ENCODE results near the gene APBB1IP. TPM values are rescaled to one million over a fixed set of nuclear protein-coding genes. Genes with fewer than 3 reads are reported as not detected.
"Not testable (repeated sequence)": the region's sequence is repeated elsewhere in the genome, so short reads cannot be mapped to it uniquely, and the experiment has no call there.

APBB1IP gene
- total RNA-seq, 1 experiment from 2014 or later: not detected

DNA sequence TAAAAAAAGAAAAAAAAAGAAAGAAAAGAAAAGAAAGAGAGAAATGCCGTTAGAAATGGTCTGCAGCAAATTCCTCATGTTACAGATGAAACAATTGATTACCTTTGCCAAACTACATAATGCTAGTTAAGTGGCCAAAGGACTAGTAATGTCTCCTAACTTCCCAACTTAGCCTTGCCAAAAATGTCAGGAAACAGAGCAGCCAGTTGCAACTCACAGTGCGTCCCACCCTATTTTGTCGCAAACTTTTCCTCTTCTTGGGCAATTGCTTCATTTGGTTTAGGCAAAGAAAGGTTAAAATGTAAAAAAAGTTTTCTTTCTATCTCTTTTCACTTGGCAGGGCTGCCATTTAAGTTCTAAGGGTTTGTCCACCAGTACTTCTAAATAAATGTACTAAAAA is 53.1 kb downstream of the APBB1IP start:
- Histone ChIP-seq H3K9me2 (replicated peaks; ENCODE audit: low read length) (no peaks in the 10 kb centered on the region), H3K4me3 (ENCODE audit: low read length) (no peak overlapping the region), H3F3A (ENCODE audit: low read length, unreplicated experiment) (no peaks in the 10 kb centered on the region), H3K36me3 (ENCODE audit: low read depth, low read length) (no peaks in the 10 kb centered on the region), H2AFZ (ENCODE audit: low read length) (no peak overlapping the region), H3K27me3 (ENCODE audit: low read length) (no peaks in the 10 kb centered on the region), H3K27ac (ENCODE audit: low read length) (no peak overlapping the region), H3K79me2 (ENCODE audit: low read length) (no peaks in the 10 kb centered on the region), H3K4me2 (ENCODE audit: low read length) (no peak overlapping the region), H3K9ac (ENCODE audit: low read length) (no peak overlapping the region), H3K4me1 (ENCODE audit: insufficient read depth, low read length) (peaks cover 24% of the 10 kb centered on the region), H3K9me3 (ENCODE audit: low read length) (no peaks in the 10 kb centered on the region), H4K20me1 (ENCODE audit: low read length) (no peaks in the 10 kb centered on the region)
- DNase-seq (no peak), ATAC-seq (no peak)
- TF ChIP-seq EZH2phosphoT487 (IDR thresholded peaks at IDR 0.05; ENCODE audit: borderline replicate concordance, low read length) (no peak), EZH2 (IDR thresholded peaks at IDR 0.05; ENCODE audit: low read length, unreplicated experiment) (no peak)
- TF ChIP-seq, protein P1, sequence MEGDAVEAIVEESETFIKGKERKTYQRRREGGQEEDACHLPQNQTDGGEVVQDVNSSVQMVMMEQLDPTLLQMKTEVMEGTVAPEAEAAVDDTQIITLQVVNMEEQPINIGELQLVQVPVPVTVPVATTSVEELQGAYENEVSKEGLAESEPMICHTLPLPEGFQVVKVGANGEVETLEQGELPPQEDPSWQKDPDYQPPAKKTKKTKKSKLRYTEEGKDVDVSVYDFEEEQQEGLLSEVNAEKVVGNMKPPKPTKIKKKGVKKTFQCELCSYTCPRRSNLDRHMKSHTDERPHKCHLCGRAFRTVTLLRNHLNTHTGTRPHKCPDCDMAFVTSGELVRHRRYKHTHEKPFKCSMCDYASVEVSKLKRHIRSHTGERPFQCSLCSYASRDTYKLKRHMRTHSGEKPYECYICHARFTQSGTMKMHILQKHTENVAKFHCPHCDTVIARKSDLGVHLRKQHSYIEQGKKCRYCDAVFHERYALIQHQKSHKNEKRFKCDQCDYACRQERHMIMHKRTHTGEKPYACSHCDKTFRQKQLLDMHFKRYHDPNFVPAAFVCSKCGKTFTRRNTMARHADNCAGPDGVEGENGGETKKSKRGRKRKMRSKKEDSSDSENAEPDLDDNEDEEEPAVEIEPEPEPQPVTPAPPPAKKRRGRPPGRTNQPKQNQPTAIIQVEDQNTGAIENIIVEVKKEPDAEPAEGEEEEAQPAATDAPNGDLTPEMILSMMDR (conservative IDR thresholded peaks at IDR 0.05; ENCODE audit: low read depth, low read length): no peak
- intact Hi-C loops (cut with micrococcal nuclease): no loop called here
- no TSS peak for BruUV-seq (replicated peaks)
- POLR2A ChIA-PET (ENCODE audit: unreplicated experiment): no interaction called here
- CTCF ChIA-PET: no interaction called here

DNA sequence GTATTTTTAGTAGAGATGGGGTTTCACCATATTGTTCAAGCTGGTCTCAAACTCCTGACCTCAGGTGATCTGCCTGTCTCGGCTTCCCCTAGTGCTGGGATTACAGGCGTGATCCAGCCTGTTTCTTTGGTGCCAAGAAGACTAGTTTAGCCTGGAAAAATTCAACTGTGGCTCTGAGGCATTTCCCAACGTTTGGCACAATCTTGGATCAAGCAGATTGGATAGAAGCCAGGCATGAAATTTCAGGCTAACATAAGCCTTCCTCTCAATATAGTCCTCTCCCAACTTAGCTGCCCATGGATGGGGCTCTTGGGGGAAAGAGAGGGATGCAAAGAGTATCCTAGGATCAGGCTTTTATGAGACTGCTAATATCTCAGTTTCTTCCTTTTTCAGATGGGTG is 53.8 kb downstream of the APBB1IP start:
- DNase-seq (no peak), ATAC-seq (no peak)
- ChIA-PET CTCF (no interaction called here), POLR2A (ENCODE audit: unreplicated experiment) (no interaction called here)
- Histone ChIP-seq H2AFZ (ENCODE audit: low read length) (no peak overlapping the region), H3K36me3 (ENCODE audit: low read depth, low read length) (no peaks in the 10 kb centered on the region), H3K4me1 (ENCODE audit: insufficient read depth, low read length) (peaks cover 18% of the 10 kb centered on the region), H3K4me3 (ENCODE audit: low read length) (no peak overlapping the region), H4K20me1 (ENCODE audit: low read length) (no peaks in the 10 kb centered on the region), H3K27ac (ENCODE audit: low read length) (no peak overlapping the region), H3K9me2 (replicated peaks; ENCODE audit: low read length) (no peaks in the 10 kb centered on the region), H3K9me3 (ENCODE audit: low read length) (no peaks in the 10 kb centered on the region), H3K27me3 (ENCODE audit: low read length) (no peaks in the 10 kb centered on the region), H3K4me2 (ENCODE audit: low read length) (no peak overlapping the region), H3K79me2 (ENCODE audit: low read length) (no peaks in the 10 kb centered on the region), H3F3A (ENCODE audit: low read length, unreplicated experiment) (no peaks in the 10 kb centered on the region), H3K9ac (ENCODE audit: low read length) (no peak overlapping the region)
- TF ChIP-seq EZH2 (IDR thresholded peaks at IDR 0.05; ENCODE audit: low read length, unreplicated experiment) (no peak), EZH2phosphoT487 (IDR thresholded peaks at IDR 0.05; ENCODE audit: borderline replicate concordance, low read length) (no peak)
- TF ChIP-seq, protein P1 (conservative IDR thresholded peaks at IDR 0.05; ENCODE audit: low read depth, low read length): no peak
- BruUV-seq (replicated peaks): no TSS peak
- intact Hi-C loops (cut with micrococcal nuclease): no loop called here

DNA sequence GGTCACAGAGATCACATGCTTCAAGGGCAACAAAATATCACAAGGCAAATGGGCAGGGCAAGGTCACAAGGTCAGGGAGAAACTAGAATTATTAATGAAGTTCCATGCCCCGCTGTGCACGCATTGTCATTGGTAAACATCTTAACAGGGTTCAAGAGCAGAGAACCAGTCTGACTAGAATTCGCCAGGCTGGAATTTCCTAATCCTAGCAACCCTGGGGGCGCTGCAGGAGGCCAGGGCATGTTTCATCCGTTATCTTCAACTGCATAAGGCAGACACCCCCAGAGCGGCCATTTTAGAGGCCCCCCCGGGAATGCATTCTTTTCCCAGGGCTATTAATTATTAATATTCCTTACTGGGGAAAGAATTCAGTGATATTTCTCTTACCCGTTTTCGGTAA is 54.6 kb downstream of the APBB1IP start:
- H3K4me2 ChIP-seq (ENCODE audit: low read length); H3K27me3 ChIP-seq (ENCODE audit: low read length); H4K20me1 ChIP-seq (ENCODE audit: low read length); H3K27ac ChIP-seq (ENCODE audit: low read length); H3K79me2 ChIP-seq (ENCODE audit: low read length); ATAC-seq; H3K9me2 ChIP-seq (replicated peaks; ENCODE audit: low read length); POLR2A ChIA-PET (ENCODE audit: unreplicated experiment); CTCF ChIA-PET; H2AFZ ChIP-seq (ENCODE audit: low read length); intact Hi-C loops (cut with micrococcal nuclease); H3K9ac ChIP-seq (ENCODE audit: low read length); DNase-seq; H3F3A ChIP-seq (ENCODE audit: low read length, unreplicated experiment); H3K36me3 ChIP-seq (ENCODE audit: low read depth, low read length); H3K9me3 ChIP-seq (ENCODE audit: low read length); BruUV-seq (replicated peaks); H3K4me3 ChIP-seq (ENCODE audit: low read length): not testable (repeated sequence)
- peaks cover 12% of the 10 kb centered on the region for H3K4me1 ChIP-seq (ENCODE audit: insufficient read depth, low read length)

All from PC-3 (cell line).